HEK293 (cell line): ENCODE measurements around the gene RNF227.

ENCODE experiments used
- FEZF1 ChIP-seq: fragments of 450-650 bp; formaldehyde crosslinking; IDR thresholded peaks from 2 replicates; pipeline ENCODE4 v1.5.1; 2016; ENCODE audit warnings: missing biosample characterization, missing genetic modification characterization
- GLIS1 ChIP-seq: fragments of 450-650 bp; formaldehyde crosslinking; IDR thresholded peaks from 2 replicates; pipeline ENCODE4 v1.5.1; 2016; ENCODE audit warnings: missing biosample characterization, missing genetic modification characterization
- GLIS2 ChIP-seq: fragments of 450-650 bp; formaldehyde crosslinking; IDR thresholded peaks from 2 replicates; pipeline ENCODE4 v1.5.1; 2016; ENCODE audit warnings: missing biosample characterization, missing genetic modification characterization
- IKZF3 ChIP-seq: fragments of 450-650 bp; IDR thresholded peaks from 2 replicates; pipeline ENCODE4 v1.5.0; 2018; ENCODE audit warnings: missing biosample characterization, mild to moderate bottlenecking, missing genetic modification characterization, moderate library complexity
- KLF16 ChIP-seq: fragments of 450-650 bp; formaldehyde crosslinking; IDR thresholded peaks from 2 replicates; pipeline ENCODE4 v1.5.1; 2017; ENCODE audit warnings: missing biosample characterization, missing genetic modification characterization
- KLF8 ChIP-seq: fragments of 450-650 bp; formaldehyde crosslinking; IDR thresholded peaks from 2 replicates; pipeline ENCODE4 v1.5.1; 2016; ENCODE audit warnings: missing biosample characterization, missing genetic modification characterization
- RBAK ChIP-seq: fragments of 450-650 bp; formaldehyde crosslinking; IDR thresholded peaks from 2 replicates; pipeline ENCODE4 v1.5.1; 2016; ENCODE audit warnings: missing biosample characterization, missing genetic modification characterization
- SCRT2 ChIP-seq: fragments of 450-650 bp; formaldehyde crosslinking; IDR thresholded peaks from 2 replicates; pipeline ENCODE4 v1.5.1; 2016; ENCODE audit warnings: missing biosample characterization, missing genetic modification characterization
- SP3 ChIP-seq: fragments of 450-650 bp; formaldehyde crosslinking; IDR thresholded peaks from 2 replicates; pipeline ENCODE4 v1.5.1; 2016; ENCODE audit warnings: missing biosample characterization, missing genetic modification characterization
- TCF7L2 ChIP-seq: IDR thresholded peaks from 2 replicates; pipeline ENCODE4 v1.6.1; 2011; ENCODE audit warnings: low read depth, mild to moderate bottlenecking, inconsistent platforms, low read length, moderate library complexity, borderline replicate concordance
- ZBTB48 ChIP-seq: fragments of 450-650 bp; formaldehyde crosslinking; IDR thresholded peaks from 2 replicates; pipeline ENCODE4 v1.5.1; 2016; ENCODE audit warnings: missing biosample characterization, missing genetic modification characterization
- ZEB2 ChIP-seq: fragments of 450-650 bp; formaldehyde crosslinking; IDR thresholded peaks from 2 replicates; pipeline ENCODE4 v1.5.1; 2016; ENCODE audit warnings: missing biosample characterization, missing genetic modification characterization
- ZIC2 ChIP-seq: fragments of 450-650 bp; formaldehyde crosslinking; IDR thresholded peaks from 2 replicates; pipeline ENCODE4 v1.5.1; 2016; ENCODE audit warnings: missing biosample characterization, missing genetic modification characterization
- ZNF114 ChIP-seq: fragments of 450-650 bp; formaldehyde crosslinking; IDR thresholded peaks from 2 replicates; pipeline ENCODE4 v1.5.0; 2017; ENCODE audit warnings: missing biosample characterization, missing genetic modification characterization
- ZNF138 ChIP-seq: fragments of 450-650 bp; formaldehyde crosslinking; IDR thresholded peaks from 2 replicates; pipeline ENCODE4 v1.5.1; 2016; ENCODE audit warnings: missing biosample characterization, missing genetic modification characterization, borderline replicate concordance
- ZNF140 ChIP-seq: fragments of 450-650 bp; formaldehyde crosslinking; IDR thresholded peaks from 2 replicates; pipeline ENCODE4 v1.5.1; 2016; ENCODE audit warnings: missing biosample characterization, missing genetic modification characterization
- ZNF157 ChIP-seq: fragments of 450-650 bp; formaldehyde crosslinking; IDR thresholded peaks from 2 replicates; pipeline ENCODE4 v1.5.1; 2016; ENCODE audit warnings: missing biosample characterization, missing genetic modification characterization
- ZNF16 ChIP-seq: fragments of 450-650 bp; formaldehyde crosslinking; IDR thresholded peaks from 2 replicates; pipeline ENCODE4 v1.5.1; 2016; ENCODE audit warnings: low read depth, missing biosample characterization, missing genetic modification characterization
- ZNF169 ChIP-seq: fragments of 450-650 bp; formaldehyde crosslinking; IDR thresholded peaks from 2 replicates; pipeline ENCODE4 v1.5.1; 2016; ENCODE audit warnings: missing biosample characterization, missing genetic modification characterization
- ZNF350 ChIP-seq: fragments of 450-650 bp; formaldehyde crosslinking; IDR thresholded peaks from 2 replicates; pipeline ENCODE4 v1.5.0; 2017; ENCODE audit warnings: missing biosample characterization, mild to moderate bottlenecking, missing genetic modification characterization
- ZNF37A ChIP-seq: fragments of 450-650 bp; IDR thresholded peaks from 2 replicates; pipeline ENCODE4 v1.5.1; 2018; ENCODE audit warnings: missing biosample characterization, missing genetic modification characterization
- ZNF449 ChIP-seq: fragments of 450-650 bp; formaldehyde crosslinking; IDR thresholded peaks from 2 replicates; pipeline ENCODE4 v1.5.1; 2017; ENCODE audit warnings: missing biosample characterization, mild to moderate bottlenecking, missing genetic modification characterization, moderate library complexity
- ZNF473 ChIP-seq: fragments of 450-650 bp; formaldehyde crosslinking; IDR thresholded peaks from 2 replicates; pipeline ENCODE4 v1.5.1; 2017; ENCODE audit warnings: missing biosample characterization, missing genetic modification characterization
- ZNF510 ChIP-seq: fragments of 450-650 bp; formaldehyde crosslinking; IDR thresholded peaks from 2 replicates; pipeline ENCODE4 v1.5.1; 2018; ENCODE audit warnings: mild to moderate bottlenecking, missing genetic modification characterization, missing biosample characterization; ENCODE audit not compliant: insufficient replicate concordance
- ZNF560 ChIP-seq: fragments of 450-650 bp; formaldehyde crosslinking; IDR thresholded peaks from 2 replicates; pipeline ENCODE4 v1.5.1; 2017; ENCODE audit warnings: missing biosample characterization, missing genetic modification characterization, borderline replicate concordance
- ZNF629 ChIP-seq: fragments of 450-650 bp; formaldehyde crosslinking; IDR thresholded peaks from 2 replicates; pipeline ENCODE4 v1.5.1; 2017; ENCODE audit warnings: missing biosample characterization, missing genetic modification characterization
- ZNF658 ChIP-seq: fragments of 450-650 bp; formaldehyde crosslinking; IDR thresholded peaks from 2 replicates; pipeline ENCODE4; 2016; ENCODE audit warnings: missing biosample characterization, missing genetic modification characterization
- ZNF707 ChIP-seq: fragments of 450-650 bp; formaldehyde crosslinking; IDR thresholded peaks from 2 replicates; pipeline ENCODE4 v1.5.1; 2016; ENCODE audit warnings: missing biosample characterization, missing genetic modification characterization
- ZNF785 ChIP-seq: fragments of 450-650 bp; formaldehyde crosslinking; IDR thresholded peaks from 2 replicates; pipeline ENCODE4 v1.5.1; 2016; ENCODE audit warnings: missing biosample characterization, missing genetic modification characterization
- ZNF792 ChIP-seq: fragments of 450-650 bp; formaldehyde crosslinking; IDR thresholded peaks from 2 replicates; pipeline ENCODE4 v1.5.1; 2016; ENCODE audit warnings: missing biosample characterization, missing genetic modification characterization
- ZXDB ChIP-seq: fragments of 450-650 bp; formaldehyde crosslinking; IDR thresholded peaks from 2 replicates; pipeline ENCODE4 v1.5.1; 2016; ENCODE audit warnings: missing biosample characterization, missing genetic modification characterization
- TF ChIP-seq, protein P1 (sequence below): fragments of 450-650 bp; formaldehyde crosslinking; IDR thresholded peaks from 2 replicates; pipeline ENCODE4 v1.5.1; 2016; ENCODE audit warnings: missing biosample characterization, missing genetic modification characterization, borderline replicate concordance
- TF ChIP-seq, protein P2 (sequence below): fragments of 450-650 bp; formaldehyde crosslinking; IDR thresholded peaks from 2 replicates; pipeline ENCODE4 v1.5.1; 2016; ENCODE audit warnings: missing biosample characterization, missing genetic modification characterization
- TF ChIP-seq, protein P3 (sequence below): fragments of 450-650 bp; formaldehyde crosslinking; IDR thresholded peaks from 2 replicates; pipeline ENCODE4 v1.5.1; 2017; ENCODE audit warnings: missing biosample characterization, missing genetic modification characterization

RNF227 gene

DNA sequence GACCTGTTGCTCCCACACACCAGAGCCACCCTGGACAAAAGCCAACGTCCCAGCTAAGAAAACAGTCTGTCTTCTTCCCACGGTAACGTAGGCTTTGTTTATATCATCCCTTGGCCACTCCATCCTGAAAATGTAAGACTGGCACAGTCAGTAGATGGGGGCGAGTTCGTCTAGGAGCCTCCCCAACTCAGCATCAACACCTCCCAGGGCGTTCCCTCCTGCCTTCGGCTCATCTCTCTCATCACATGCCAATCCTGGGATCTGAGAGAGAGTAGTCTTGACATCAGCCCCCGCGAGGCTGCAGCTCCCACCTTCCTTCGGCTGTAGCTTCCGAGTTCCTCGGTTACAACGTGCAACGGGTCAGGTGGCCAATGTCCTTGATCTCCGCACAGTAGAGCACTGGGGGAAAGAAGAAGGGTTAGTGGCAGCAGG is 894 bp downstream of the RNF227 start (continued):
- TF ChIP-seq, protein P1, sequence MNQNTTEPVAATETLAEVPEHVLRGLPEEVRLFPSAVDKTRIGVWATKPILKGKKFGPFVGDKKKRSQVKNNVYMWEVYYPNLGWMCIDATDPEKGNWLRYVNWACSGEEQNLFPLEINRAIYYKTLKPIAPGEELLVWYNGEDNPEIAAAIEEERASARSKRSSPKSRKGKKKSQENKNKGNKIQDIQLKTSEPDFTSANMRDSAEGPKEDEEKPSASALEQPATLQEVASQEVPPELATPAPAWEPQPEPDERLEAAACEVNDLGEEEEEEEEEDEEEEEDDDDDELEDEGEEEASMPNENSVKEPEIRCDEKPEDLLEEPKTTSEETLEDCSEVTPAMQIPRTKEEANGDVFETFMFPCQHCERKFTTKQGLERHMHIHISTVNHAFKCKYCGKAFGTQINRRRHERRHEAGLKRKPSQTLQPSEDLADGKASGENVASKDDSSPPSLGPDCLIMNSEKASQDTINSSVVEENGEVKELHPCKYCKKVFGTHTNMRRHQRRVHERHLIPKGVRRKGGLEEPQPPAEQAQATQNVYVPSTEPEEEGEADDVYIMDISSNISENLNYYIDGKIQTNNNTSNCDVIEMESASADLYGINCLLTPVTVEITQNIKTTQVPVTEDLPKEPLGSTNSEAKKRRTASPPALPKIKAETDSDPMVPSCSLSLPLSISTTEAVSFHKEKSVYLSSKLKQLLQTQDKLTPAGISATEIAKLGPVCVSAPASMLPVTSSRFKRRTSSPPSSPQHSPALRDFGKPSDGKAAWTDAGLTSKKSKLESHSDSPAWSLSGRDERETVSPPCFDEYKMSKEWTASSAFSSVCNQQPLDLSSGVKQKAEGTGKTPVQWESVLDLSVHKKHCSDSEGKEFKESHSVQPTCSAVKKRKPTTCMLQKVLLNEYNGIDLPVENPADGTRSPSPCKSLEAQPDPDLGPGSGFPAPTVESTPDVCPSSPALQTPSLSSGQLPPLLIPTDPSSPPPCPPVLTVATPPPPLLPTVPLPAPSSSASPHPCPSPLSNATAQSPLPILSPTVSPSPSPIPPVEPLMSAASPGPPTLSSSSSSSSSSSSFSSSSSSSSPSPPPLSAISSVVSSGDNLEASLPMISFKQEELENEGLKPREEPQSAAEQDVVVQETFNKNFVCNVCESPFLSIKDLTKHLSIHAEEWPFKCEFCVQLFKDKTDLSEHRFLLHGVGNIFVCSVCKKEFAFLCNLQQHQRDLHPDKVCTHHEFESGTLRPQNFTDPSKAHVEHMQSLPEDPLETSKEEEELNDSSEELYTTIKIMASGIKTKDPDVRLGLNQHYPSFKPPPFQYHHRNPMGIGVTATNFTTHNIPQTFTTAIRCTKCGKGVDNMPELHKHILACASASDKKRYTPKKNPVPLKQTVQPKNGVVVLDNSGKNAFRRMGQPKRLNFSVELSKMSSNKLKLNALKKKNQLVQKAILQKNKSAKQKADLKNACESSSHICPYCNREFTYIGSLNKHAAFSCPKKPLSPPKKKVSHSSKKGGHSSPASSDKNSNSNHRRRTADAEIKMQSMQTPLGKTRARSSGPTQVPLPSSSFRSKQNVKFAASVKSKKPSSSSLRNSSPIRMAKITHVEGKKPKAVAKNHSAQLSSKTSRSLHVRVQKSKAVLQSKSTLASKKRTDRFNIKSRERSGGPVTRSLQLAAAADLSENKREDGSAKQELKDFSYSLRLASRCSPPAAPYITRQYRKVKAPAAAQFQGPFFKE (tag by site-specific recombination): no peak
- TF ChIP-seq ZNF449 (tag by site-specific recombination) (no peak), ZNF707 (tag by site-specific recombination) (no peak), KLF8 (tag by site-specific recombination) (peak; percentile 23; the same call in 1 of the 2 replicates), ZNF629 (no peak), ZNF510 (tag by site-specific recombination) (no peak), ZEB2 (tag by site-specific recombination) (no peak), FEZF1 (tag by site-specific recombination) (no peak), ZXDB (tag by site-specific recombination) (no peak), KLF16 (tag by site-specific recombination) (no peak), SP3 (no peak), ZNF658 (no peak), GLIS2 (tag by site-specific recombination) (no peak), ZNF157 (no peak), ZNF16 (tag by site-specific recombination) (no peak), GLIS1 (peak; percentile 89), ZNF785 (no peak), ZNF37A (tag by site-specific recombination) (no peak), ZNF350 (no peak), SCRT2 (tag by site-specific recombination) (peak; percentile 98), ZNF169 (no peak), ZNF560 (tag by site-specific recombination) (no peak), ZNF792 (tag by site-specific recombination) (no peak), ZNF140 (no peak), ZBTB48 (tag by site-specific recombination) (no peak; the same call in 1 of the 2 replicates), RBAK (tag by site-specific recombination) (no peak), ZNF473 (tag by site-specific recombination) (no peak), ZNF114 (tag by site-specific recombination) (no peak), TCF7L2 (no peak), ZNF138 (tag by site-specific recombination) (no peak), ZIC2 (no peak), IKZF3 (tag by site-specific recombination) (no peak)
- TF ChIP-seq, protein P2, sequence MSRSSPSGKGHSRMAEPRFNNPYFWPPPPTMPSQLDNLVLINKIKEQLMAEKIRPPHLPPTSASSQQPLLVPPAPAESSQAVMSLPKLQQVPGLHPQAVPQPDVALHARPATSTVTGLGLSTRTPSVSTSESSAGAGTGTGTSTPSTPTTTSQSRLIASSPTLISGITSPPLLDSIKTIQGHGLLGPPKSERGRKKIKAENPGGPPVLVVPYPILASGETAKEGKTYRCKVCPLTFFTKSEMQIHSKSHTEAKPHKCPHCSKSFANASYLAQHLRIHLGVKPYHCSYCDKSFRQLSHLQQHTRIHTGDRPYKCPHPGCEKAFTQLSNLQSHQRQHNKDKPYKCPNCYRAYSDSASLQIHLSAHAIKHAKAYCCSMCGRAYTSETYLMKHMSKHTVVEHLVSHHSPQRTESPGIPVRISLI (tag by site-specific recombination): no peak
- TF ChIP-seq, protein P3, sequence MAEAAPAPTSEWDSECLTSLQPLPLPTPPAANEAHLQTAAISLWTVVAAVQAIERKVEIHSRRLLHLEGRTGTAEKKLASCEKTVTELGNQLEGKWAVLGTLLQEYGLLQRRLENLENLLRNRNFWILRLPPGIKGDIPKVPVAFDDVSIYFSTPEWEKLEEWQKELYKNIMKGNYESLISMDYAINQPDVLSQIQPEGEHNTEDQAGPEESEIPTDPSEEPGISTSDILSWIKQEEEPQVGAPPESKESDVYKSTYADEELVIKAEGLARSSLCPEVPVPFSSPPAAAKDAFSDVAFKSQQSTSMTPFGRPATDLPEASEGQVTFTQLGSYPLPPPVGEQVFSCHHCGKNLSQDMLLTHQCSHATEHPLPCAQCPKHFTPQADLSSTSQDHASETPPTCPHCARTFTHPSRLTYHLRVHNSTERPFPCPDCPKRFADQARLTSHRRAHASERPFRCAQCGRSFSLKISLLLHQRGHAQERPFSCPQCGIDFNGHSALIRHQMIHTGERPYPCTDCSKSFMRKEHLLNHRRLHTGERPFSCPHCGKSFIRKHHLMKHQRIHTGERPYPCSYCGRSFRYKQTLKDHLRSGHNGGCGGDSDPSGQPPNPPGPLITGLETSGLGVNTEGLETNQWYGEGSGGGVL (tag by site-specific recombination): no peak
